Endothelial cell of umbilical vein (primary cell): ENCODE data around the gene RBKS.

ENCODE experiments used
- EZH2 ChIP-seq: IDR thresholded peaks from 2 replicates; pipeline ENCODE4 v1.6.1; 2012; ENCODE audit warnings: borderline replicate concordance, low read depth, mild to moderate bottlenecking, moderate library complexity, low read length, inconsistent platforms; ENCODE audit not compliant: severe bottlenecking
- GATA2 ChIP-seq: IDR thresholded peaks from 2 replicates; pipeline ENCODE4 v1.7.0; 2011; ENCODE audit warnings: low read depth, mild to moderate bottlenecking, moderate library complexity, mixed read lengths, low read length; ENCODE audit not compliant: insufficient read length, insufficient read depth
- POLR2A ChIP-seq: IDR thresholded peaks from 2 replicates; pipeline ENCODE4 v1.6.1; 2012; ENCODE audit warnings: low read depth, mild to moderate bottlenecking, control low read depth, low read length
- TF ChIP-seq, protein P1 (sequence below), 2 donors: IDR thresholded peaks; 1 replicate in 1 of 2; 2 replicates in 1 of 2; pipeline ENCODE4 v1.5.1; 2011; ENCODE audit warnings: low read length in 2 of 2, mild to moderate bottlenecking in 2 of 2, moderate library complexity in 2 of 2, control low read depth in 1 of 2, inconsistent platforms in 1 of 2, low read depth in 1 of 2; ENCODE audit not compliant: insufficient read depth in 1 of 2; ENCODE audit errors: extremely low read depth in 1 of 2
- TF ChIP-seq, protein P2 (sequence below): IDR thresholded peaks from 2 replicates; pipeline ENCODE4 v1.6.1; 2011; ENCODE audit not compliant: insufficient read depth, insufficient read length

DNA sequence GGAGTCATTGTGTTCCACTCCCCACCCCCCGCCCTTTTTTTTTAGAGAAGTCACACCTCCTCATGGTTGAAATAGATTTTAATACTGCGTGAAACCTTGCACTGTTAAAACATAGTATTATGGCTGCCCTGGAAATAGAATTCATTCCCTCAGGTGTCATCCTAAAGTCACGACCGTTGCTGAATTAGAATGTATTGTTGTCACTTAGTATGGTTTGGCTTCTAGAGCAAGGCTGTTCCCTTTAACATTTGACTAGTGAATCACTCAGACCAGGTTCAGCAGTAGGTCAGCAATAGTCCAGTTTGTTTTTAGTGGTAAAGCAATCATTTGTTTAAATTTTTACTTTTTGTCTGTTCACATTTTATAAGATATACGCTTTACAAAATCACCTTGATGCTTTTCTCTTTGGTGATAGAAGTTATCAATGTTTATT, 1.5 kb upstream of the RBKS start:
- TF ChIP-seq POLR2A (no peak), EZH2 (no peak), GATA2 (no peak)
- TF ChIP-seq, protein P1, sequence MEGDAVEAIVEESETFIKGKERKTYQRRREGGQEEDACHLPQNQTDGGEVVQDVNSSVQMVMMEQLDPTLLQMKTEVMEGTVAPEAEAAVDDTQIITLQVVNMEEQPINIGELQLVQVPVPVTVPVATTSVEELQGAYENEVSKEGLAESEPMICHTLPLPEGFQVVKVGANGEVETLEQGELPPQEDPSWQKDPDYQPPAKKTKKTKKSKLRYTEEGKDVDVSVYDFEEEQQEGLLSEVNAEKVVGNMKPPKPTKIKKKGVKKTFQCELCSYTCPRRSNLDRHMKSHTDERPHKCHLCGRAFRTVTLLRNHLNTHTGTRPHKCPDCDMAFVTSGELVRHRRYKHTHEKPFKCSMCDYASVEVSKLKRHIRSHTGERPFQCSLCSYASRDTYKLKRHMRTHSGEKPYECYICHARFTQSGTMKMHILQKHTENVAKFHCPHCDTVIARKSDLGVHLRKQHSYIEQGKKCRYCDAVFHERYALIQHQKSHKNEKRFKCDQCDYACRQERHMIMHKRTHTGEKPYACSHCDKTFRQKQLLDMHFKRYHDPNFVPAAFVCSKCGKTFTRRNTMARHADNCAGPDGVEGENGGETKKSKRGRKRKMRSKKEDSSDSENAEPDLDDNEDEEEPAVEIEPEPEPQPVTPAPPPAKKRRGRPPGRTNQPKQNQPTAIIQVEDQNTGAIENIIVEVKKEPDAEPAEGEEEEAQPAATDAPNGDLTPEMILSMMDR (IDR thresholded peaks at IDR 0.05; ENCODE audit: extremely low read depth in 1 of 2, insufficient read depth in 1 of 2, low read depth in 1 of 2, low read length in 2 of 2): no peak
- TF ChIP-seq, protein P2, sequence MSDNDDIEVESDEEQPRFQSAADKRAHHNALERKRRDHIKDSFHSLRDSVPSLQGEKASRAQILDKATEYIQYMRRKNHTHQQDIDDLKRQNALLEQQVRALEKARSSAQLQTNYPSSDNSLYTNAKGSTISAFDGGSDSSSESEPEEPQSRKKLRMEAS: no peak
